Endometrial microvascular endothelial cells (primary cell): ENCODE results near the gene ZNF684. TPM values are rescaled to one million over a fixed set of nuclear protein-coding genes. Genes with fewer than 3 reads are reported as not detected.
"Not testable (repeated sequence)": the region's sequence is repeated elsewhere in the genome, so short reads cannot be mapped to it uniquely, and the experiment has no call there.

ENCODE experiments used
- in situ Hi-C: cut with HindIII; loops from 2 replicates; pipeline ENCODE4 v1.10.0; 2017; ENCODE audit warnings: low sequenced_read_pairs, low pct_unique_long_range_greater_than_20kb; ENCODE audit errors: inconsistent ontology term
- total RNA-seq: library from RNA; depleted of rRNA; stranded (reverse); fragments of >200 nt; gene quantifications from one replicate; pipeline ENCODE4 v1.2.3, GENCODE V29; 2015; ENCODE audit errors: inconsistent ontology term

The ZNF684 gene
- total RNA-seq: 0.84 TPM

DNA sequence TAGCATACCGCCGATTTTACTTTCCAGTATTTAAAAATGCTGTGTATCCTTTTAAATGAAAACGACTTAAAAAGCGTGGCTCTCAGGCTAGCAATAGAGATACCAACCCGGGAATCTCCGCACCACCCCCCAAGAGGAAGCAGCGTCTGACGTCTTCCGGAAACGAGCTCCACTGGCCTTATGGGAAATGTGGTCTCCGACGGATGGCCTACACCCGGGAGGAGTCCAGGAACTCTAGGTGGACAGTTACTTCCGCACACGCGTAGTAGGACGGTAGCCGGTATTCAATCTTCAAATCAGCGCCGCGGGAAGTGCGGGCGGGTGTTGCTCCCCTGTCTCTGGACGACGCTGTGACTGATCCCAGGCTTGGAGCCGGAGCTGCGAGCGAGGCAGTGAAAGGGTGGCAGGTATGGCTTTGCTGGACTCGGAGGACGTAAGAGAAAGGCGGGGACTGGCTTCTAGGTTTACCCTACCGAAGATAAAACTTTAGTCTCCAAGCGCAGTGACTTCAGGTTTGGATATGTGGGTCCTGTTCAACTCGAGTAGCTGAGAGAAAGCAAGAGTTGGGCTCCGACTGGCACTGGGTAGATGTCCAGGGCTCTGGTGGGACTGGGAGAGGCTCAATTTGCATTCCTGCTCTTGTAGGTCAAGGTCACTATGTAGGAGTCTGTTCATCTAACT lies at the start of gene ZNF684:
Gene ZNF684 (plus strand): TSS at position 257 of the 681 bp plus-strand sequence. CDS start 1,530 bp downstream, outside the sequence.
- in situ Hi-C loops: no loop called here

DNA sequence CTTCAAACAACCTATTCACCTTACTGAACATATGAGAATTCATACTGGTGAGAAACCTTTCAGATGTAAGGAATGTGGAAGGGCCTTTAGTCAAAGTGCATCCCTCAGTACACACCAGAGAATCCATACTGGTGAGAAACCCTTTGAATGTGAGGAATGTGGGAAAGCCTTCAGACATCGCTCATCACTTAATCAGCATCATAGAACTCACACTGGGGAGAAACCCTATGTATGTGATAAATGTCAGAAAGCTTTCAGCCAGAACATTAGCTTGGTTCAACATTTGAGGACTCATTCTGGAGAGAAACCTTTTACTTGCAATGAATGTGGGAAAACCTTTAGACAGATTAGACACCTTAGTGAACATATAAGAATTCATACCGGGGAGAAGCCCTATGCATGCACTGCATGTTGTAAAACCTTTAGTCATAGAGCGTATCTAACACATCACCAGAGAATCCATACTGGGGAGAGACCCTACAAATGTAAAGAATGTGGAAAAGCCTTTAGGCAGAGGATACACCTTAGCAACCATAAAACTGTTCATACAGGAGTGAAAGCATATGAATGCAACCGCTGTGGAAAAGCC lies 36.0 kb upstream of the ZNF684 start:
- in situ Hi-C loops: no loop called here

DNA sequence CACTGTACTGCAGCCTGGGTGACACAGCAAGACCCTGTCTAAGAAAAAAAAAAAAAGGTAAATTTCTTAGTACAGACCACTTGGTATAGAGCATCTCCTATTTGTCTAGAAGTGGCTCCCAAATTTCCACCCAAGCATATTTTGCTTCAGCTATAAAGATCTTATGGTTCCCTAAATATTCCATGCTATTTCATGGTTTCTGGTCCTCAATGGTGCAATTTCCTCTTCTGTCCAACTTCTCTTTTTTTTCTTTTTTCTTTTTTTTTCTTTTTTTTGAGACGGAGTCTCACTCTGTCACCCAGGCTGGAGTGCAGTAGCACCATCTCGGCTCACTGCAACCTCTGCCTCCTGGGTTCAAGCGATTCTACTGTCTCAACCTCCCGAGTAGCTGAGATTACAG lies 28.8 kb upstream of the ZNF684 start:
- in situ Hi-C loops: not testable (repeated sequence)

DNA sequence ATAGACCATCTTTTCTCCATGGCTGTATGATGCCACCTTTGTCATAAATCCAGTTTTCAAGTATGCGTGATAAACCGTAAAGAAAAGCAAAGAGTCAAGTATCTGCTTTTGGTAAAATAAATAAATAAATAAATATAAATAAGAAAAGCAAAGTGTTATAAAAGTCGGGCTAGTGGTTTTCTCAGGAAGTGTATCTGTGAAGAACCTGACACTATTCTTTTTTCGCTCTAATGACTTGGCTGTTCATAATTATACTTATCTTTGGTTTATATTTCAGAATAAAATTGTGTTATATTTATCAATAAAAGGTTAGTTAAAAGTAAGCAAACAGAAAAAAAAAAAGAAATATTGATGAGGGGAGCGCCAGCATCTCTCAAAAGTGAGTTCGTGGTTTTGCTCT lies 23.5 kb upstream of the ZNF684 start:
- in situ Hi-C loops: no loop called here

DNA sequence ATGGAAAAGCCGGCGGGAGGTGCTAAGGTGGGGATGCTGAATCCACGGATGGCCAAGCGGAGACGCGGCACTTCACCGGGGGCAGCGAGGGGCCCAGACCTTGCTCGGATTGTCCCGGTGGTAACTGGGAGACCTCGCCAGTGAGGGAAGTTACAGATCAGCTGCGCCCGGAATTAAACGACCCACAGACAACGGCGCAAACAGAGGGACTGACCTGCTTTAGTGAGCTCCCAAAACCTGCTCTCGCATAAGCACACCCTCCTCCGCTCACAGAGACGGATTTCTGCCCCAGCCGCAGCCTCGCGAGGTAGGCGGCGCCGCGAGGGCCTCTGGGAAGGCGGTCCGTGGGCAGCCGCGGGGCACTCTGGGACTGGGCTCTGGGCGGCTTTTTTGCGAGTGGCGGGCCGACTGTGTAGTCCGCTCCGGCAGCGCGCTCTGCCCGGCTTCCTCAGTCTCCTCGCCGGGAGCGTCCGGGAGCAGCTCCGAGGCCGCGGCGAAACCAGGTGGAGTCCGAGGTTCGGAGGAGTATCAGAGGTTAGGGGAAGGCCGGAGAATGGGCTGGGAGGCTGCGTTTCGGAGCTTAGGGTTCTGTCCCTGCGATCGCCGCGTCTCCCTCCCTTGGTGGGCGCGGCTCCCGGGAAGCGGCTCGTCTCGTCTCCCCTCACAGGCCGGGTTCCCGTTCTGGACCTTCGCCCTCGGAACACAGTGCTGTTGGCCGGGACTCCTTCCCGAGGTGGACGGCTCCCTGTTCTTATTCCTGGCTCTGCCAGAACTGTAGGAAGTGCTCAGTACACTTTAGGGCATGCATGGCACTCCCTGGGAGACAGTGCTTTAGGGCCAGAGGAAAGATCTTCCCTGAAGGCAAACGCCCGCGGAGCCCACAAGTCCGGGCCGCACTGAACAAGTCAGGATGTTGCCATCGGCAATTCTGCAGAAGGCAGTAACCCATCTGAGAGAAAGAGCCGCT lies 22.8 kb upstream of the ZNF684 start, which contains the start of gene EXO5:
Gene EXO5 (plus strand): TSS at position 393 of the 967 bp plus-strand sequence. CDS start 5,778 bp downstream, outside the sequence.
- in situ Hi-C loops: no loop called here

DNA sequence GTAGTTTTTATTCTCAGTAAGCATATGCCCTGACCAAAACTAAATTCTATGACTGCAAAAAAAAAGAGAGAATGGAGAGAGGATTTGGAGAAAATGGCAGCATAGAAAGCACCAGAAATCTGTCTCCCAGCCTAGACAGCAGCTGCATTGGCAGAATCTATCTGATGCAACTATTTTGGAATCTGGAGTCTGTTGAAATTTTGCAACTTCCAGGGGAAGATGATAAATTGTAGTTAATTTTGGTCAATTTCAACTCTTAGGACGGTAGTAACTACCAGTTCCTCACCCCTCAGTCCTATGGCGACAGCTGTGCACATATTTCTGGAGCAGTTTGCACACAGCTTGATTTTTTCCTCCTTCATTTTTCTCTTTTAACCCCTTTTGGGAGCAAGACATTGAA lies 11.9 kb upstream of the ZNF684 start:
- in situ Hi-C loops: no loop called here

DNA sequence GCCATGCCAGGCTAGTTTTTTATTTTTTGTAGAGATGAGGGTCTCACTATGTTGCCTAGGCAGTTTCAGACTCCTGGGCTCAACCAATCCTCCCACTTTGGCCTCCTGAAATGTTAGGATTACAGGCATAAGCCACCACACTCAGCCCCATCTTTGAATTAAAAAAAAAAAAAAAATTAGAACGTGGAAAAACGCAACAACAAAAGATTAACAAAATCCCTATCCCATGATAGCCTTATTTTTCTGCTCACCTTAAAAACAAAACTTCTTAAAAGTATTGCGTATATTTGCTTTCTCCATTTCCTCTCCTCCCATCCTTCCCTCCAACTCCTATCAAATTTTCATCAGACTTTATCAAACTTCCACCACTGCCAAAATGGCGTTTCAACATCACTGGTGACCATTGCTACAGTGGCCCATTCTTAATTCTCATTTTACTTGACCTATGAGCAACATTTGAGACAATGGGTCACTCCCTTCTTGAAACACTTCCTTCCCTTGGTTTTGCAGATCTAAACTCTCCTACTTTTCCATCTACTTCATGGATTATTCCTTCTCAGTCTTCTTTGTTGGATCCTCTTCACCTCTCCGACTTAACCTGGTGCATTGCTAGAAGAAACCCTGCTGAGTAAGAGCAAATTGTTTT lies 579 bp upstream of the ZNF684 start:
- in situ Hi-C loops: no loop called here

DNA sequence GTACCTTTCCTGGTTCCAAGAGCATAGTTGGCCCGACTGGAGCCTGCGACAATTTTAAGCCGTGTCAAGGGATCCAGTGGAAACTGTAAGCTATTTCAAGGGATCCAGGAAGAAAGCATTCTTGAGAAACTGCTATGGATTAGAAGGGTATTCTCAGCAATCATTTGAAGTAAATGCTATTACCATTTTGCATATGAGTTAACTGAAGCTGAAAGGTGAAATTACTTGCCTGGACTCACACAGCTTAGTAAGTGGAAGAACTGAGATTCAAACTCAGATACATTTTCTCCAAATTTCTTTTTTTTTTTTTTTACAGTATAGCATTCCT lies 589 bp downstream of the ZNF684 start:
- in situ Hi-C loops: no loop called here

DNA sequence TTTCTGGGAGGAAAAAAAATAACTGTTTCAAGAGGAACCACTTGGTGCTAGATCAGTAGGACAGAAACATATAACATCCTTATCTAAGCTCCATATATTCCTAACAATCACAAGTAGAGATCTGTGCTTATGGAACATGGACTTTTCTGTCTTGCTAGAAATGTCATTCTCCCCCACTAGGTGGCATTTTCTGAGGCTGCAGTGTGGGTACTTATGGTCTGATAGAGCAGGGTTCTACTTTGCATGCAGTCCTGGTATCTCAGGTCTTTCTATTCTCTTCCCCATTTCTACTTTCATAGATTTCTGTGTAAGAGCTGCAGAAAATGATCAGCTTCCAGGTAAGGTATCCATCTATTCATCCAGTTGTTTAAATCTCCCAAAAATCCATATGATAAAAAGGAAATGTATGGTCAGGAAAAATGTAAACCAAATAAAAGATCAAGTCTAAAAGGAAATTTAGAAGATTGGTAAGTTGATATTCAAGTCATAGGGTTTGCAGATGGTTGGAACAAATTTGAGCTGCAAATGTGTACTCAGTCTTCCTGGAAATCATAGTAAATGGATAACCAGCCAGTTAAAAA lies 1.5 kb downstream of the ZNF684 start:
- in situ Hi-C loops: no loop called here

DNA sequence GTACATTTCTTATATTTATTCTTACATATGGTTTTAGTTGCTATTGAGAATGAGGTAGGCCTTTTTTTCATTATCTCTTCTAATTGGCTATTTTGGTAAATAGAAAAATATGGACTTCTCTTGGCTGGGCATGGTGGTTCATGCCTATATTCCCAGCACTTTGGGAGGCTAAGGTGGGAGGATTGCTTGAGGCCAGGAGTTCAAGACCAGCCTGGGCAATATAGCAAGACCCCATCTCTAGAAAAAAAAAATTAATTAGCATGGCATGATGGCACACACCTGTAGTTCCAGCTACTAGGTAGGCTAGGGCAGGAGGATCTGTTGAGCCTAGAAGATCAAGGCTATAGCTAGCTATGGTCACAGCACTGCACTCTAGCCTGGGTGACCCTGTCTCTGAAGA lies 3.2 kb downstream of the ZNF684 start:
- in situ Hi-C loops: no loop called here

DNA sequence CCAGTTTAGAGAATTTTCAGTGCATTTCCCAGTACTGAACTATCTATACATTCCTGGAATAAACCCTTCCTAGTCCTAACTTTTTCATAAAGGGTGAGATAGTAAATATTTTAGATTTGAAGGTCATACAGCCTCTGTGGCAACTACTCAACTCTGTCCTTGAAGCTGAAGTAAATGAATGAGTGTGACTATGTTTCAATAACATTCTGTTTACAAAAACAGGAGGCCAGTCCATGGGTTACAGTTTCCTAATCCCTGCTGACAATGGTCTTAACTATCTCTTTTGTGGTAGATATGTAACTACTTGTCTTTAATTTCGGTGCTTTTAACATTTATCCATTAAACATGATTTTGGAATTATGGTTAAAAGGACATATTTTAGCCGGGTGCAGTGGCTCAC lies 4.3 kb downstream of the ZNF684 start:
- in situ Hi-C loops: no loop called here

DNA sequence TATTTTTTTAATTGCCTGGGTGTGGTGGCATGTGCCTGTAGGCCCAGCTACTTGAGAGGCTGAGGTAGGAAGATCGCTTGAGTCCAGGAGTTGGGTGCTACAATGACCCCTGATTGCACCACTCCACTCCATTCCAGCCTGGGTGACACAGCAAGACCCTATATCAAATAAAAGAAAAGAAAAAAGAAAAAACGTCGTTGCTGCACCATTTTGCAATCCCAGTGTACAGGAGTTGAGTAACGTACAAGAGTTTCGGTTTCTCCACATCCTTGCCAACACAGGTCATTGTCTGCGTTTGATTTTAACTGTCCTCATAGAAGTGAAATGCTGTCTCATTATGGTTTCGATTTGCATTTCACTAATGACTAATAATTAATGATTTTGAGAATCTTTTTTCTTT lies 7.9 kb downstream of the ZNF684 start:
- in situ Hi-C loops: no loop called here

DNA sequence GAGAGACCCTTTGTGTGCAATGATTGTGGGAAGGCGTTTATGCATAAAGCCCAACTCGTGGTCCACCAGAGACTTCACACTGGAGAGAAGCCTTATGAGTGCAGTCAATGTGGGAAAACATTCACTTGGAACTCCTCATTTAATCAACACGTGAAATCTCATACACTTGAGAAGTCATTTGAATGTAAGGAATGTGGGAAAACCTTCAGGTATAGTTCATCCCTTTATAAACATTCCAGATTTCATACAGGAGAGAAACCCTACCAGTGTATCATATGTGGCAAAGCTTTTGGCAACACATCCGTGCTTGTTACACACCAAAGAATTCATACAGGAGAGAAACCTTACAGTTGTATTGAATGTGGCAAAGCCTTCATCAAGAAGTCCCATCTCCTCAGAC lies 15.5 kb downstream of the ZNF684 start:
- in situ Hi-C loops: no loop called here

DNA sequence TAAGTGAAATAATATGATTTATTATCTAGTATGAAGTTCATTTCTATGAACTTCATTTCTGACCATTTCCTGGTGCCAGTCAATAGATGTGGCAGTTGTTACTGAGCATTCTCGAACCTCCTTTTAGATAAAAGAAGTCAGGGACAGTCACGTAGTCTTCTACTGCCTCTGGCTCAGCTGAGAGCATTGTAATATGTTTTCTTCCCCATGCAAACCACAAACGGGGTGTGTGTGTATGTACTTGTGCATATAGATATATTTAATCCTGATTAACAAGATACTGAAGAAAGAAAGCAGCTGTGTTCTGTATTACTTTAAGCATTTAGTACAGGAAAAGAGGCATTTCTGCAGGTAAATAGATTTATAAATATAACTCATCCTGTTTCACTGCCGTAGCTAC lies 21.6 kb downstream of the ZNF684 start:
- in situ Hi-C loops: no loop called here

DNA sequence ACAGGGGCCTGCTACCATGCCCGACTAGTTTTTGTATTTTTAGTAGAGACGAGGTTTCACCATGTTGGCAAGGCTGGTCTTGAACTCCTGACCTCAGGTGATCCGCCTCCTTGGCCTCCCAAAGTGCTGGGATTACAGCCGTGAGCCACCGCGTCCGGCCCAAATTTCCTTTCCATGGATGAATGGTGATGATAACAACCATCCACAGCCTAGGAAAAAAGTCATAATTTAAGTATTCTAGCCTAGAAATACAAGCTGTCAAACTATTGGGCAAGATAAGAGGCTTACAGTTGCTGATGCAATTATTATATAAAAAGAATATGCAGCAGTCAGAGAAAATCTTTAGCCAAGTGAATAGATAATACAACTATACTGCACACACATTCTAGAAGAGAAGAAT lies 23.4 kb downstream of the ZNF684 start:
- in situ Hi-C loops: not testable (repeated sequence)

DNA sequence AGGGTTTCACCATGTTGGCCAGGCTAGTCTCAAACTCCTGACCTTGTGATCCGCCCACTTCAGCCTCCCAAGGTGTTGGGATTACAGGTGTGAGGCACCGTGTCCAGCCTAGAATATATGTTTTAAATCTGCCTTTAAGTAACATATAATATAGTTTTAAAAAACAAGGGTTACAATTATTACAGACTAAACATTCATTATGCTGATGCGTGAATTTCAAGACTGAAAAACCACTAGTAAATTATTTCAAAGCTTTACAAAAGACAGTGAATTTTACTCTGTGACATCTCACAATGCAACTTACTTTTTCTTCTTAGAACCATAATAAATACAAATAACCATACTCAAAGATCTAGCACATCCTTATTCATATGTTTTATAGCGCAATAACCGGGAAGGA lies 24.7 kb downstream of the ZNF684 start:
- in situ Hi-C loops: no loop called here

DNA sequence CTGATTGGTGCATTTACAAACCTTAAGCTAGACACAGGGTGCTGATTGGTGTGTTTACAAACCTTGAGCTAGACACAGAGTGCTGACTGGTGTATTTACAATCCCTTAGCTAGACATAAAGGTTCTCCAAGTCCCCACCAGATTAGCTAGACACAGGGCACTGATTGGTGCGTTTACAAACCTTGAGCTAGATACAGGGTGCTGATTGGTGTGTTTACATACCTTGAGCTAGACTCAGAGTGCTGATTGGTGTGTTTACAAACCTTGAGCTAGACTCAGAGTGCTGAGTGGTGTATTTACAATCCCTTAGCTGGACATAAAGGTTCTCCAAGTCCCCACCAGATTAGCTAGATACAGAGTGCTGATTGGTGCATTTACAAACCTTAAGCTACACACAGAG lies 26.8 kb downstream of the ZNF684 start:
- in situ Hi-C loops: not testable (repeated sequence)

DNA sequence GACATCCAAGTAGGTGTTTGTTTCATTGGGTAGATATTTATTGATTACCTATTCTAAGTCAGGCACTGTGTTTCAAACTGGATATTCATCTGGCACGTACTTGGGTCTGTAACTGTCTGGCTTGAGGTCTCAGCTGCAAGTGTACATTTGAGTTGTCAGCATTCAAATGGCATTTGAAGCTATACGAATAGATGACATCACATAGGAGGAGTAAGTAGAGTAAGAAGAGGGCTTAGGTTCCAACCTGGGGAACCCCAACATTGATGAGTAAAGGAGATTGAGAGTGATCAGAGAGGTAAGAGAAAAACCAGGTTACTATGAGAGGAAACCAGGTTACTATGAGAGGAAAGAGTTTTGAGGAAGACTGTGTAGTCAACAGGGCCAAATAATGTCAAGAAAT lies 30.7 kb downstream of the ZNF684 start:
- in situ Hi-C loops: no loop called here

DNA sequence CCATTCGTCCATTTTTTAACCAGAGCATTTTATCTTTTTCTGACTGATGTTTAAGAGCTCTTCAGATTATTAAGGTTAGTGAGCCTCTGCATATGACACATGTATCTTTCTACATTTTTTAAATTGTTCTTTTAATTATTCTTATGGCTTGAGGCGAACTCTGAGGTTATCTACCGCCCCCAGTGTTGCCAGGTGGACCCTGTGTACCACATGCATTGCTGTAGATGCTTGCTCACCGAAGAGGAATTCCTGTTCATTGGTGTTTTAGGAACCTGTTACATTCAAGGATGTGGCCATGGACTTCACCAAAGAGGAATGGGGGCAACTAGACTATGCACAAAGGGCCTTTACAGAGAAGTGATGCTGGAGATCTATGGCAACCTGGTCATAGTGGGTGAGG lies 31.8 kb downstream of the ZNF684 start:
- in situ Hi-C loops: no loop called here
